ENCODE results near the gene KRTAP27-1.

The KRTAP27-1 gene

DNA sequence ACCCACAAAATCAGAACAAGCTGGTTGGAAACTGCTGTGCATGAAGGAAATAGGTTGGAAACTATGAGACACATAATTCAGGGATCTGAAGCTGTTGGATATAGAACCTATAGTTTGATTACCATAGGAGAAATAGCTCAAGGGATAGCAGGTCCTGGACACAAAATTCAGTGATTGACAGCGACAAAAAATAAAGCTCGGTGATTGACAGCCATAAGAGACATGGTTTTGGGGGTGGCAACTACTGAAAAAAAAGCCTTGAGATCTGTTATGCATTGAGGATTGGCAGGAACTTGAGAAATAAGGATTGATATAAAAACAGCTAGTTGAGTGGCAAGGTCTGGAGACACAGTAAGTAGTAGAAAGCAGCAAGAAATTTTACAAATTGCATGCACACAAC lies 48.3 kb downstream of the KRTAP27-1 start, which contains the start of gene KRTAP25-1:
TSS of gene KRTAP25-1 (minus strand) at position 300 of the 400 bp plus-strand sequence. CDS start at position 276, 24 bp downstream.
- no peak for DNase-seq (ENCODE audit: low read depth, low spot score)

Measured in activated naive CD8-positive, alpha-beta T cell treated with anti-CD3 and anti-CD28 coated beads, Interleukin-2, amount 50 U/mL, for 16 hours (primary cell).